CD4-positive, alpha-beta memory T cell (primary cell): ENCODE results near the gene DNAJB6. TPM values are rescaled to one million over a fixed set of nuclear protein-coding genes. Genes with fewer than 3 reads are reported as not detected.
A peak's percentile ranks its signal among the peaks of the same experiment; 100 is the strongest.
"Not testable (repeated sequence)": the region's sequence is repeated elsewhere in the genome, so short reads cannot be mapped to it uniquely, and the experiment has no call there.

Source experiments
- CTCF ChIA-PET: fragments of 350-600 bp; sonication (Branson Sonifier 250); formaldehyde crosslinking; loops from one replicate; lab custom pipeline; 2021; ENCODE audit warnings: inconsistent platforms; ENCODE audit not compliant: partially characterized antibody; lab: Charles Lee
- POLR2A ChIA-PET: fragments of 350-600 bp; sonication (Branson Sonifier 250); formaldehyde crosslinking; loops from one replicate; lab custom pipeline; 2021; ENCODE audit not compliant: partially characterized antibody; lab: Charles Lee
- DNase-seq, 5 donors: peaks; one replicate each; pipeline versions ENCODE4 v3.0.0 to v3.0.0-alpha.2; 2020 to 2022; ENCODE audit warnings: mixed read lengths in 1 of 5
- H3K27ac ChIP-seq: one replicate; pipeline ENCODE4 v1.7.0; 2013; ENCODE audit warnings: low read depth, low read length
- H3K27me3 ChIP-seq: 2 replicates; pipeline ENCODE4 v1.7.0; 2013; ENCODE audit warnings: mild to moderate bottlenecking, low read length, moderate library complexity; ENCODE audit not compliant: insufficient read depth
- H3K36me3 ChIP-seq: 2 replicates; pipeline ENCODE4 v1.7.0; 2013; ENCODE audit warnings: mild to moderate bottlenecking, low read length, moderate library complexity; ENCODE audit not compliant: insufficient read depth
- H3K4me1 ChIP-seq: 2 replicates; pipeline ENCODE4 v1.7.0; 2013; ENCODE audit warnings: mild to moderate bottlenecking, low read length, moderate library complexity; ENCODE audit not compliant: insufficient read depth
- H3K4me3 ChIP-seq, 2 donors: one replicate each; pipeline ENCODE4 v1.7.0; 2013; ENCODE audit warnings: low read length in 2 of 2, mild to moderate bottlenecking in 1 of 2
- H3K9me3 ChIP-seq, 2 donors: one replicate each; pipeline ENCODE4 v1.7.0; 2013; ENCODE audit warnings: low read length in 2 of 2, control low read depth in 1 of 2; ENCODE audit not compliant: control insufficient read depth in 1 of 2
- H3K27ac Mint-ChIP-seq, 7 donors: one replicate each; pipeline ENCODE4 v1.8.0; 2020 to 2021; ENCODE audit warnings: mixed read lengths in 7 of 7, mild to moderate bottlenecking in 6 of 7, inconsistent platforms in 3 of 7, moderate library complexity in 3 of 7
- H3K27me3 Mint-ChIP-seq, 2 donors: one replicate each; pipeline ENCODE4 v1.8.0; 2020 to 2021; ENCODE audit warnings: mixed read lengths in 2 of 2
- H3K36me3 Mint-ChIP-seq, 2 donors: one replicate each; pipeline ENCODE4 v1.8.0; 2020 to 2021; ENCODE audit warnings: mixed read lengths in 2 of 2, inconsistent platforms in 1 of 2, mild to moderate bottlenecking in 1 of 2
- H3K4me1 Mint-ChIP-seq, 4 donors: one replicate each; pipeline ENCODE4 v1.8.0; 2020 to 2021; ENCODE audit warnings: mixed read lengths in 4 of 4, mild to moderate bottlenecking in 1 of 4
- H3K4me3 Mint-ChIP-seq, 8 donors: one replicate each; pipeline ENCODE4 v1.8.0; 2020 to 2021; ENCODE audit warnings: mixed read lengths in 8 of 8, mild to moderate bottlenecking in 7 of 8, moderate library complexity in 6 of 8, inconsistent platforms in 3 of 8
- H3K9me3 Mint-ChIP-seq, 8 donors: one replicate each; pipeline ENCODE4 v1.8.0; 2020 to 2021; ENCODE audit warnings: mixed read lengths in 8 of 8, mild to moderate bottlenecking in 5 of 8, inconsistent platforms in 3 of 8, moderate library complexity in 1 of 8
- intact Hi-C: fragments of 100-400 bp; cut with micrococcal nuclease; formaldehyde crosslinking; loops from one replicate; pipeline ENCODE4 v1.15.1; 2023
- polyA plus RNA-seq, 2 donors: library from polyadenylated mRNA; unstranded; fragments of 300-500 nt; fragmentation: Illumina TruSeq; gene quantifications; one replicate each; pipeline ENCODE4 v1.2.3, GENCODE V29; 2021
- total RNA-seq, 2 experiments: library from RNA; stranded (reverse); gene quantifications; one replicate each; pipeline ENCODE4 v1.2.3, GENCODE V29; 2021

DNAJB6 gene
- total and polyA plus RNA-seq, 4 experiments from 2014 or later, result 85.6 to 169 (median 103) TPM

GRCh38 chr7:157320608-157320980 is 16.2 kb upstream of the DNAJB6 start:
- Histone ChIP-seq H3K4me1 (no peaks in the 10 kb centered on the region), H3K27me3 (no peaks in the 10 kb centered on the region), H3K27ac (no peak overlapping the region), H3K4me3 (no peak overlapping the region), H3K9me3 (no peaks in the 10 kb centered on the region), H3K36me3 (no peaks in the 10 kb centered on the region)
- no peaks in the 10 kb centered on the region for H3K9me3 Mint-ChIP-seq
- H3K27ac Mint-ChIP-seq, result peak overlapping the region in 2 of 7 donors; percentile 31 to 46
- peaks cover 0 to 2% of the 10 kb centered on the region in 2 donors for H3K27me3 Mint-ChIP-seq
- intact Hi-C loops, result no loop called here
- peaks cover 0 to 8% (median 0%) of the 10 kb centered on the region in 4 donors for H3K4me1 Mint-ChIP-seq
- no peak for DNase-seq
- CTCF ChIA-PET, result no interaction called here
- POLR2A ChIA-PET, result no interaction called here
- no peaks in the 10 kb centered on the region for H3K36me3 Mint-ChIP-seq
- H3K4me3 Mint-ChIP-seq, result no peak overlapping the region

DNA sequence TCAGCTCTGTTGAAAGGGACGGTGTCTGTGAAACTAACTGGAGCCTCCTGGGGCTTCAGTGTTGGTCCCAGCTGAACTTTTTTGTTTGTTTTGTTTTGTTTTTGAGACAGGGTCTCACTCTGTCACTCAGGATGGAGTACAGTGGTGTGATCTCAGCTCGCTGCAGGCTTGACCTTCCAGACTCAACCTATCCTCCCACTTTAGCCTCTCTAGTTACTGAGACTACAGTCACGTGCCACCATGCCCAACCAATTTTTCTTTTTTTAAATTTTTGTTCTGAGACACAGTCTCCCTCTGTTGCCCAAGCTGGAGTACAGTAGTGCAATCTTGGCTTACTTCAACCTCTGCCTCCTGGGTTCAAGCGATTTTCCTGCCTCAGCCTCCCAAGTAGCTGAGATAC is 13.4 kb upstream of the DNAJB6 start:
- intact Hi-C loops, result no loop called here

GRCh38 chr7:157329447-157329846 is 7.4 kb upstream of the DNAJB6 start:
- POLR2A ChIA-PET, result no interaction called here
- no peaks in the 10 kb centered on the region for H3K27me3 ChIP-seq
- CTCF ChIA-PET, result interaction anchor here (0.5 to 1.2 kb wide), 2 partner anchors 10 to 12 kb away, joined by 3 to 5 read pairs; no protein-coding TSS in a partner anchor
- peaks cover 6% of the 10 kb centered on the region in 2 donors for H3K27me3 Mint-ChIP-seq
- DNase-seq, result no peak
- no peaks in the 10 kb centered on the region for H3K4me1 ChIP-seq
- H3K27ac ChIP-seq, result no peak overlapping the region
- no peak overlapping the region for H3K4me3 Mint-ChIP-seq
- no peaks in the 10 kb centered on the region for H3K9me3 ChIP-seq
- H3K27ac Mint-ChIP-seq, result no peak overlapping the region
- H3K4me1 Mint-ChIP-seq, result no peaks in the 10 kb centered on the region
- H3K36me3 ChIP-seq, result no peaks in the 10 kb centered on the region
- H3K4me3 ChIP-seq, result no peak overlapping the region
- intact Hi-C loops, result no loop called here
- H3K36me3 Mint-ChIP-seq, result no peaks in the 10 kb centered on the region
- H3K9me3 Mint-ChIP-seq, result no peaks in the 10 kb centered on the region

More for the DNA sequence above, 13.4 kb upstream of the DNAJB6 start:
- H3K4me1 ChIP-seq, result no peaks in the 10 kb centered on the region
- H3K4me3 Mint-ChIP-seq, result no peak overlapping the region
- no peaks in the 10 kb centered on the region for H3K36me3 Mint-ChIP-seq
- no peak overlapping the region for H3K27ac ChIP-seq
- ChIA-PET CTCF (no interaction called here), POLR2A (no interaction called here)
- peaks cover 0 to 6% (median 0%) of the 10 kb centered on the region in 4 donors for H3K4me1 Mint-ChIP-seq
- no peak overlapping the region for H3K27ac Mint-ChIP-seq
- no peaks in the 10 kb centered on the region for H3K9me3 ChIP-seq
- no peak overlapping the region for H3K4me3 ChIP-seq
- no peaks in the 10 kb centered on the region for H3K27me3 ChIP-seq
- H3K9me3 Mint-ChIP-seq, result no peaks in the 10 kb centered on the region
- H3K36me3 ChIP-seq, result no peaks in the 10 kb centered on the region
- no peak for DNase-seq
- peaks cover 0 to 2% of the 10 kb centered on the region in 2 donors for H3K27me3 Mint-ChIP-seq

DNA sequence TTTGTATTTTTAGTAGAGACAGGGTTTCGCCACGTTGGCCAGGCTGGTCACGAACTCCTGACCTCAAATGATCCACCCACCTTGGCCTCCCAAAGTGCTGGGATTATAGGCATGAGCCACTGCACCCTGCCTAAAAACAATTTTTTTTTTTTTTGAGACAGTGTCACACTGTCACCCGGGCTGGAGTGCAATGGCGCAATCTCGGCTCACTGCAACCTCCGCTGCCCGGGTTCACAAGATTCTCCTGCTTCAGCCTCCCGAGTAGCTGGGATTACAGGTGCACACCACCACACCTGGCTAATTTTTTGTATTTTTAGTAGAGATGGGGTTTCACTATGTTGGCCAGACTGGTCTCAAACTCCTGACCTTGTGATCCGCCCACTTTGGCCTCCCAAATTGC is 6.2 kb upstream of the DNAJB6 start:
- H3K4me1 ChIP-seq, POLR2A ChIA-PET, intact Hi-C loops, H3K27ac ChIP-seq, H3K4me3 ChIP-seq, H3K4me3 Mint-ChIP-seq, H3K36me3 ChIP-seq, H3K27ac Mint-ChIP-seq, H3K4me1 Mint-ChIP-seq, H3K36me3 Mint-ChIP-seq, H3K27me3 ChIP-seq, H3K9me3 ChIP-seq, CTCF ChIA-PET, H3K9me3 Mint-ChIP-seq, DNase-seq, H3K27me3 Mint-ChIP-seq: not testable (repeated sequence)

GRCh38 chr7:157331049-157331448 is 5.8 kb upstream of the DNAJB6 start:
- H3K36me3 Mint-ChIP-seq, H3K4me1 ChIP-seq, H3K9me3 ChIP-seq, H3K9me3 Mint-ChIP-seq, H3K27ac ChIP-seq, H3K36me3 ChIP-seq, H3K4me1 Mint-ChIP-seq, H3K4me3 Mint-ChIP-seq, H3K27me3 ChIP-seq, H3K27me3 Mint-ChIP-seq, POLR2A ChIA-PET, H3K4me3 ChIP-seq, DNase-seq, intact Hi-C loops, CTCF ChIA-PET, H3K27ac Mint-ChIP-seq: not testable (repeated sequence)

- no peaks in the 10 kb centered on the region for H3K9me3 ChIP-seq
- Mint-ChIP-seq H3K27me3 (peaks cover 1 to 7% of the 10 kb centered on the region in 2 donors), H3K9me3 (peaks cover 0 to 8% (median 0%) of the 10 kb centered on the region in 8 donors), H3K4me3 (peak overlapping the region; percentile 59 to 99 (median 96)), H3K27ac (peak overlapping the region in 4 of 7 donors; percentile 44 to 99 (median 72)), H3K36me3 (peaks cover 3 to 21% of the 10 kb centered on the region in 2 donors), H3K4me1 (peaks cover 13 to 38% (median 28%) of the 10 kb centered on the region in 4 donors)
- no peaks in the 10 kb centered on the region for H3K36me3 ChIP-seq
- no peak overlapping the region for H3K27ac ChIP-seq
- intact Hi-C loops, result loop anchor here (5.0 kb wide), 1 partner anchor 63 kb away; no protein-coding TSS in a partner anchor
- DNase-seq, result no peak
- H3K27me3 ChIP-seq, result no peaks in the 10 kb centered on the region
- POLR2A ChIA-PET, result interaction anchor here (2.4 kb wide), 1 partner anchor 33 kb away, joined by 7 read pairs; no protein-coding TSS in a partner anchor
- peaks cover 26% of the 10 kb centered on the region for H3K4me1 ChIP-seq
- CTCF ChIA-PET, result no interaction called here
- H3K4me3 ChIP-seq, result no peak overlapping the region
These were observed 1.6 kb upstream of the DNAJB6 start for GRCh38 chr7:157335236-157335635.

GRCh38 chr7:157335991-157336382 is 817 bp upstream of the DNAJB6 start:
- Histone ChIP-seq H3K27me3 (no peaks in the 10 kb centered on the region), H3K36me3 (no peaks in the 10 kb centered on the region), H3K9me3 (no peaks in the 10 kb centered on the region), H3K4me1 (peaks cover 33% of the 10 kb centered on the region), H3K4me3 (peak overlapping the region; percentile 12 to 88), H3K27ac (peak overlapping the region; percentile 86)
- ChIA-PET CTCF (interaction anchor here (0.9 to 5.4 kb wide), 2 partner anchors 33 to 62 kb away, joined by 3 to 35 read pairs; no protein-coding TSS in a partner anchor), POLR2A (interaction anchor here (0.9 to 4.5 kb wide), 4 partner anchors 9 to 443 kb away, joined by 3 to 79 read pairs (median 6); partner anchors contain the start of gene LMBR1)
- Mint-ChIP-seq H3K36me3 (peaks cover 4 to 23% of the 10 kb centered on the region in 2 donors), H3K4me1 (peaks cover 17 to 46% (median 34%) of the 10 kb centered on the region in 4 donors), H3K27me3 (peaks cover 1 to 7% of the 10 kb centered on the region in 2 donors), H3K9me3 (peaks cover 0 to 8% (median 0%) of the 10 kb centered on the region in 8 donors), H3K27ac (peak overlapping the region; percentile 93 to 99 (median 99)), H3K4me3 (peak overlapping the region; percentile 89 to 99 (median 98))
- DNase-seq, result no peak
- intact Hi-C loops, result loop anchor here (1.0 to 5.0 kb wide), 3 partner anchors 51 to 198 kb away; partner anchors contain the start of gene UBE3C
